ENCODE measurements around the gene CTXN1.

Gene CTXN1

DNA sequence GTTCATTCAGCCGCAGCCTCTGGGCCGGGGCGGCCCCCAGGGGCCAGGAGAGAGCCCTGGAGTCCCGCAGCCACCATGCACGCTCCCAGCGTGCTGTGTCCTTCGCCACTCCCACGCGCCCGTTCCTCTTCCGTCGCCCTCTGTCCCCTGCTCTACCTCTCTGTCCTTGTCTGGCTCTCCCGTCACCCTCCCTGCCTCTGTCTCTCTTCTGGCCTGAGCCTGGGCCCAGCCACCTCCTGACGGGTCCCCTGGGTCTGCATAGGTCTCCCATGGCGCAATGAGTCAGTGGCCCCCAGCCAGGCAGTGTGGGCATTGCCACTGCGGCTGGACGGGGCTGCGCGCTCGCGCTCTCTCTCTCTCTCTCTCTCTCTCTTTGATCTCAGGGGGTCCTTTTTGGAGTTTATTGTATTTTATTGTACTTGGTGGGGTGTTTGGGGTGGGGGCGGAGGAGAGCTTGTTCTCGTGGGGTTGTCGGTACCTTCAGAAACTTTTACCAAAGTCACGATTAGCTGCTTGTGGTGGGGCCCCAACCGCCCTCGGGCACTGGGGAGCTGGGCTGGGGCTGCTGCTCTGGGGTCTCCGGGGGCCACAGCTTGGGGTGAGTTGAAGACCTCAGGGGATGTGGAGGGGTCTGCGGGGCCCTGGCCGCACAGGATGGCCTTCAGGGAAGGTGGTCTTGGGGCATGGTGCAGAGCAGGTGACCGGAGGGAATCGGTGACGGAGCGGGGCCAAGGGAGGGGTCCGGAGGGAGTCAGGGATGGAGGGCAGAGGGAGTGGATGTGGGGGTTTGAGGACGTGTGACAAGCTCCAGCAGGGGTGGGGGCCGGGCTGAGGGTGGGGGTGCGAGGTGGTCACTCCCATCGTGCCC lies 13.0 kb downstream of the CTXN1 start:
- no peak for DNase-seq

DNA sequence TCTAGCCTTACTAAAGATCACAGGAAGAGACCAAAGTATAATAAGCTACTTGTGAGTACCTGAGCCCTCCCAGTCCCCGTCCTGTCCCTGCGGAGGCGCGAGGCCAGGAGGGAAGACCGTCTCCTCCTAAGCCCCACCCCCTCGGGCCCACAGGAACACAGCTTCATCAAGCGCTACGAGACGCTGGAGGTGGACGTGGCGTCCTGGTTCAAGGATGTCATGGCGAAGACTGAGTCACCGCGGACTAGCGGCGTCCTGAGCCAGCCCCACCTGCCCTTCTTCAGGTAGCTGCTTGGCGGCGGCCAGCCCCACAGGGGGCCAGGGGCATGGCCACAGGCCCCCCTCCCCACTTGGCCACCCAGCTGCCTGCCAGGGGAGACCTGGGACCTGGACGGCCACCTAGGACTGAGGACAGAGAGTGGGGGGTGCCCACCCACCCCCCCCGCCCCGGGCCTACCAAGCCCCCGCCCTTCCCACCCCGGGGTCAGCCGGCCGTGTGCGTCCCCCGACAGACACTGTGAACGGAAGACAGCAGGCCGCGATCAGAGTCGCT lies 13.7 kb downstream of the CTXN1 start:
- DNase-seq, result no peak

- DNase-seq, result no peak
Observed at GRCh38 chr19:7911508-7912143, 14.3 kb downstream of the CTXN1 start.

GRCh38 chr19:7910321-7911161 lies 15.4 kb downstream of the CTXN1 start:
- no peak for DNase-seq

GRCh38 chr19:7909471-7910067 lies 16.4 kb downstream of the CTXN1 start:
- DNase-seq, result no peak

DNA sequence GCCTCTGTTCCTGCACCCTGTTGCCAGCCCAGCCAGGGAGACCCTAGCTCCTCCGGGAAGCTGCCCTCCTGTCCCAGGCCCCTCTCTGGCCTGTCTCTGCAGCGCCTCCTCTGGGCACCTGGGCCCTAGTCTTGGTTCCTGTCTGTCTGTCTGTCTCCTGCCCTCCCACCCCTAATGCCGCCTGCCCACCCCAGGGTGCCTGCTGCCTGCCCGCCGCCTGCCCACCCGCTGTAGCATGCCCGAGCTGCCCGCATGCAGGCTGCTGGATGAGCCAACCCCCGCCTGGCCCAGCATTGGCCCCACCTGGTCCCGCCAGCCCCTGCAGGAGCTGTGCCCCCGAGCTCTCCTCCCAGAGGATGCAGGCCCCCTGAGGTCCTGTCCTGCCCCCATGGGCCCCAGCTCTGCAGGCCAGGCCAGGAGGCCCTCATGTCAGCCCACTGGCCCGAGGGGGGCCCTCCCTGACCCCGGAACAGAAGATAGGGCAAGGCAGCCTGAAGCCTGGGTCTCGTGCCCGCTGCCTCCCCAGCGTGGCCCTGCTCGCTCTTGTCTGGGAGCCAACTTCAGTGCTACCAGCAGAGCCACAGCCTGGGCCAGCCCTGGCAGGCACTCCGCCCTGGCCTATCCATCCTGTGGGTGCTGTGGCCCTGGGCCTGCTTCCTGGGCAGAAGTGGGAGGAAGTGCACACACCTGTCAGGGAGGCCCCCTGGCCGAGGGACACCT lies 17.0 kb downstream of the CTXN1 start:
- DNase-seq, result no peak

DNA sequence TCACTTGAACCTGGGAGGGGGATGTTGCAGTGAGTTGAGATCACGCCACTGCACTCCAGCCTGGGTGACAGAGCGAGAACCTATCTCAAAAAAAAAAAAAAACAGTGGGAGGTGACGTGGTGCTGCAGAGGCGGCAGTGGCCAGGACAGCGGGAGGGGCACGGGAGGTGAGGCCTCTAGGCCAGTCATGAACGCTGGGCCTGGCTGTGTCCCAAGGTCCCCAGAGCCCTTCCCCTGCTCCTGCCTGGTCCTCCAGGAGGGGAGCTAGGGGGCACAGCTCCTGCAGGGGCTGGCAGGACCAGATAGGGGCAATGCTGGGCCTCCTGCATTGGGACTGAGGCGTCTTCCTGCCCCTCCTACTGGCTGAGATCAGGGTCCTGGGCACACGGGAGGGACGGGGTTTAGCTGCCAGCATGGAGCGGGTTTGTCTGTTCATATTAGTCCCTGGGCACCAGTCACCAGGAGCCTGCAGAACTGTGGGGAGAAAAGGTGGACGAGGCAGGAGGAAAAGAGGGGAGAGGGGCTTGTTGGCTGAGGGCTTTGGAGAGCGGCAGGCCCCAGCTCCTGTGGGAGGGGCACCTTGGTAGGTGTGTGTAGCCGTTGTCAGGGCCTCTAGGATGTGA lies 17.7 kb downstream of the CTXN1 start:
- DNase-seq, result no peak

DNA sequence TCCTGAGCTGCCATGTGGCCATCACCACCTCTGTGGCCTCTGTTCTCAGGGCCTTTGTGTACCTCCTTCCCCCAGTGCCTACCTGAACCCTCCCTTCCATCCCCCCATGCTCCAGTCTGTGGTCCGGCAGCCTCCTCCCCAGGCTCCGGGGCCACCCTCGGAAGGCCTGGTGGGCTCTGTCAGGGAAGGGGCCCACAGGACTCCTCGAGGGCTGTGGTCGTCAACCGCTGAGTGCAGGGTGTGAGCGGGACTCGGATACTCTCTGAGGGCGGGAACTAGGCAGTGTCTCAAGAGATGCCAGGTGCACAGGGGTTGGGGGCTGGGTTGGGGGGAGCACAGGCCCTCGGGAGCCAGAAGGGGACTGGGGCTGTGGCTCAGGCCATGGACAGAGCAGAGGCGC lies 18.4 kb downstream of the CTXN1 start:
- DNase-seq, result no peak

DNA sequence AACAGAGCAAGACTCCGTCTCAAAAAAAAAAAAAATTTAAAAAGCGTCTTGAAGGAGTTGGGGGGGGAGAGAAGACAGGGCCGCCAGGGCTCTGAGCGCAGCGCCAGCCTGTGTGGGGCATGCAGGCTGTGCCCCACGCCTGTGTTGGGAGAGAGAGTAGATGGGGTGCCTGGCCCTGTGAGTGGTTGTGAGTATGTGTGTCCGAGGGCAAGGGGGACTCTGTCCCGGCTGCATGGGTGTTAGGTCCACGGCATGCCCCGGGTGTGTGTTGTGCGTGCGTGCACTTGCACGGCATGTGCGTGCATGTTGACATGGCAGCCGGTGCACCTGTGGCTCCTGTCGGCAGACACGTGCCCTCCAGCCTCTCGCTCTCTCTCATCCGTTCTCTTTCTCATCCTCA lies 18.8 kb downstream of the CTXN1 start:
- no peak for DNase-seq

GRCh38 chr19:7905859-7906258 lies 20.1 kb downstream of the CTXN1 start:
- no peak for DNase-seq

DNA sequence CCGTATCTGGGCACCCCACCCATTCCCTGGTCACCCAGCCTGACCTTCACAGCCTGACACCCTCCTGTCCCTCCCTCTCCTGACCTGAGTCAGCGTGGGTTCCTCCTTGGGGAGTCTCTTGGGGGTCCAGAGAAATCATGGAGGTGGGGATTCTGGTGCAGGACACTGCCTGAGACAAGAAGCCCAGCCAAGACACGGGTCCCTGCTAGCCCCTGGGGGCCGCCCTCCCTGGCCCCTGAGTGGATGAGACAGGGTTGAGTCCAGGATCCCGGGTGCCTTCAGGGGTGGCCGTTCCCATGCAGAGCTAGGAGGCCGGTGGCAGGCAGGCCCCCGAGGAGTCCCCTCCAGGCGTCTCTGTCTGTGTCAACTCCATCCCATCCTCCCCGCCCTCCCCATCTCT lies 20.7 kb downstream of the CTXN1 start:
- no peak for DNase-seq

GRCh38 chr19:7904074-7905020 lies 21.6 kb downstream of the CTXN1 start:
- peak; percentile 90 for DNase-seq

DNA sequence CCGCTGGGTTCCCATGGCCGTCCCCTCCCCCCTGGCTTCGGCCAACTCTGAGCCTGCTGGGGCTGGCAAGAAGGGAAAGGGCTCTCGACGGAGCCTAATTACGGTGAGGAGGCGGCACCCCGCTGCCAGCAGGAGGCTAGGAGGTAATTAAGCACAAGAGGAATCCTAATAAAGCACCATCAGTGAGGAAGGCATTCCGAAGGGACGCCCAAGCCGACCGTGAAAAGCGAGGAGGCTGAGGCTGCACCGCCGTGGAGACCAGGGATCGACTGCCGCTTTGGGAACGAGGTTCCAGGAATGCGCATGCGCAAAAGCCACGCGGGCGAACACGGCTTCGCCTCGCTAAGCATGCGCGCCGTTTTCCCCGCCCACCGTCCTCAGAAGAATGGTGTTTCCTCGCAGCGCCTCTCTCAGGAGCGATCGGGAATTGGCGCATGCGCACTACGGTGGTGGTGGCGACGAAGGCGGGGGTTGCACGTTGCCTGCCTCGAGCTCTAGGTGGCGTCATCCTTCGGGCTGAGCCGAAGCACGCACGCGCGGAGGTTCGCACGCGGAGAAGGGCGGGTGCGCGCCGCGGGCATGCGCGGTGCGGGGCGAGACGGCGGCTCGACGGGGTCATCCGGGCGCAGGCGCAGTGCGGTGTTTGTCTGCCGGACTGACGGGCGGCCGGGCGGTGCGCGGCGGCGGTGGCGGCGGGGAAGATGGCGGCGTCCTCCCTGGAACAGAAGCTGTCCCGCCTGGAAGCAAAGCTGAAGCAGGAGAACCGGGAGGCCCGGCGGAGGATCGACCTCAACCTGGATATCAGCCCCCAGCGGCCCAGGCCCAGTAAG lies 22.5 kb downstream of the CTXN1 start, which contains the start of gene MAP2K7:
MAP2K7 (plus strand) TSS at position 634 of the 830 bp plus-strand sequence; CDS start at position 702, 68 bp downstream.
- DNase-seq, result peak; percentile 100

DNA sequence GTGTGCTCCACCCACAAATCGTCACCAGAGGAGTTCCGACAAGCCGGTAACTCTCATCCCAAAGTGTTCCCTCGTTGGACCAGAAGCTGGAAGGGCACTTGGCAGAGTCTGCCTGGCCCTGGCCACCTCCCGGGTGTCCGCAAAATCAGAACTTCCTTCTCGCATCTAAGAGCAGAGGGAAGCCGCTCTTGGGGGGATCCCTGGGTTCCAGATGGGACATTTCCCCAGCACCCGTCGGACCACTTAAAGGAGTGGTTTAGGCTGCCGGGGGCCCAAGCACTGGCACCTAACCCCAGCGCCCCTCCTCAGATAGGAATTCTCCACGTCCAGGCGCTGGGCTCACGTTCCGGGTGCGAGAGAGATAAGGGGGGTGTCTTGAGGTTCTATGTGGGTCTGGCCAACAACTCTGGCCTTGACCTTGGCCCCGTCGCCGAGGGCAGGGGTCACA lies 23.1 kb downstream of the CTXN1 start:
- DNase-seq, result no peak

- no peak for DNase-seq
Observed at GRCh38 chr19:7901337-7901736, 24.6 kb downstream of the CTXN1 start.

- DNase-seq, result no peak
Observed at GRCh38 chr19:7900931-7901330, 25.0 kb downstream of the CTXN1 start.

DNA sequence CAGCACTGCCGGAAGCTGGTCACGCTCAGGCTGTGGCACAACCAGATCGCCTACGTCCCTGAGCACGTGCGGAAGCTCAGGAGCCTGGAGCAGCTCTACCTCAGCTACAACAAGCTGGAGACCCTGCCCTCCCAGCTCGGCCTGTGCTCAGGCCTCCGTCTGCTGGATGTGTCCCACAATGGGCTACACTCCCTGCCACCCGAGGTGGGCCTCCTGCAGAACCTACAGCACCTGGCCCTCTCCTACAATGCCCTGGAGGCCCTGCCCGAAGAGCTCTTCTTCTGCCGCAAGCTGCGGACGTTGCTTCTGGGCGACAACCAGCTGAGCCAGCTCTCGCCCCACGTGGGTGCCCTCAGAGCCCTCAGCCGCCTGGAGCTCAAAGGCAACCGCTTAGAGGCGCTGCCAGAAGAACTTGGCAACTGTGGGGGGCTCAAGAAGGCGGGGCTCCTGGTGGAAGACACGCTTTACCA lies 25.5 kb downstream of the CTXN1 start:
- DNase-seq, result no peak

DNA sequence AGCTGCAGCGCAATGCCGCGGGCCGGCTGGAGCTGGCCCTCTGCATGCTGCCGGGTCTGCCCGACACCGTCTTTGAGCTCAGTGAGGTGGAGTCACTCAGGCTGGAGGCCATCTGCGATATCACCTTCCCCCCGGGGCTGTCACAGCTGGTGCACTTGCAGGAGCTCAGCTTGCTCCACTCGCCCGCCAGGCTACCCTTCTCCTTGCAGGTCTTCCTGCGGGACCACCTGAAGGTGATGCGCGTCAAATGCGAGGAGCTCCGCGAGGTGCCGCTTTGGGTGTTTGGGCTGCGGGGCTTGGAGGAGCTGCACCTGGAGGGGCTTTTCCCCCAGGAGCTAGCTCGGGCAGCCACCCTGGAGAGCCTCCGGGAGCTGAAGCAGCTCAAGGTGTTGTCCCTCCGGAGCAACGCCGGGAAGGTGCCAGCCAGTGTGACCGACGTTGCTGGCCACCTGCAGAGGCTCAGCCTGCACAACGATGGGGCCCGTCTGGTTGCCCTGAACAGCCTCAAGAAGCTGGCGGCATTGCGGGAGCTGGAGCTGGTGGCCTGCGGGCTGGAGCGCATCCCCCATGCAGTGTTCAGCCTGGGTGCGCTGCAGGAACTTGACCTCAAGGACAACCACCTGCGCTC lies 26.1 kb downstream of the CTXN1 start:
- no peak for DNase-seq

- no peak for DNase-seq
Observed at GRCh38 chr19:7898967-7899366, 27.0 kb downstream of the CTXN1 start.
